Activated naive CD8-positive, alpha-beta T cell treated with anti-CD3 and anti-CD28 coated beads for 36 hours (primary cell): ENCODE measurements around the gene DYRK4. TPM values are rescaled to one million over a fixed set of nuclear protein-coding genes. Genes with fewer than 3 reads are reported as not detected.

Experiments
- DNase-seq: peaks from one replicate; pipeline ENCODE4 v3.0.0; 2021
- H3K27ac Mint-ChIP-seq: one replicate; pipeline ENCODE4 v1.8.0; 2022; ENCODE audit warnings: mild to moderate bottlenecking, moderate library complexity, mixed read lengths
- H3K27me3 Mint-ChIP-seq: one replicate; pipeline ENCODE4 v1.8.0; 2022; ENCODE audit warnings: mild to moderate bottlenecking, mixed read lengths
- H3K36me3 Mint-ChIP-seq: one replicate; pipeline ENCODE4 v1.8.0; 2021; ENCODE audit warnings: mild to moderate bottlenecking, mixed read lengths
- H3K4me1 Mint-ChIP-seq: one replicate; pipeline ENCODE4 v1.8.0; 2021; ENCODE audit warnings: mixed read lengths
- H3K4me3 Mint-ChIP-seq: one replicate; pipeline ENCODE4 v1.8.0; 2022; ENCODE audit warnings: mild to moderate bottlenecking, moderate library complexity, mixed read lengths
- H3K9me3 Mint-ChIP-seq: one replicate; pipeline ENCODE4 v1.8.0; 2022; ENCODE audit warnings: mixed read lengths
- total RNA-seq, 2 experiments: library from RNA; stranded (reverse); gene quantifications; one replicate each; pipeline ENCODE4 v1.2.3, GENCODE V29; 2021

Gene DYRK4
- total RNA-seq, 2 experiments from 2014 or later: 38.1 to 40.1 TPM

DNA sequence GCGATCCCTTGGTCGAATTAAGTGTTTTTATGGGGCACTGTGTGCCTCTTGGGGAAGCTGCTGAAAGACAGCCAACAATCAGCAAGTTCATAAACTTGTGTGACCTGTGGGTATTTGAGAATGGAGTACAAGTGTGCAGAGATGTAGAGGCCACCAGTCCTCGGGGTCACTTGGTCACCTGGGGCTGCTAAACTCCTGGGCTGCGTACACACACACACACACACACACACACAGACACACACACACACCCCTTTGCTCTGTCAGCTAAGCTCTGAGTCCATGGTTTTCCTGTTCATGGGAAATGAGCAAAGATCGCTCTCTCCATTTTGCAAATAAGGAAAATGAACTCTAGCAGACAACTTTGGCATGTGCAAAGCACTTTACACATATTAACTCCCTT is 24.5 kb downstream of the DYRK4 start:
- H3K9me3 Mint-ChIP-seq: no peaks in the 10 kb centered on the region
- H3K36me3 Mint-ChIP-seq: peaks cover 3% of the 10 kb centered on the region
- no peaks in the 10 kb centered on the region for H3K4me1 Mint-ChIP-seq
- no peak overlapping the region for H3K4me3 Mint-ChIP-seq
- DNase-seq: no peak
- no peak overlapping the region for H3K27ac Mint-ChIP-seq
- H3K27me3 Mint-ChIP-seq: peaks cover 3% of the 10 kb centered on the region

DNA sequence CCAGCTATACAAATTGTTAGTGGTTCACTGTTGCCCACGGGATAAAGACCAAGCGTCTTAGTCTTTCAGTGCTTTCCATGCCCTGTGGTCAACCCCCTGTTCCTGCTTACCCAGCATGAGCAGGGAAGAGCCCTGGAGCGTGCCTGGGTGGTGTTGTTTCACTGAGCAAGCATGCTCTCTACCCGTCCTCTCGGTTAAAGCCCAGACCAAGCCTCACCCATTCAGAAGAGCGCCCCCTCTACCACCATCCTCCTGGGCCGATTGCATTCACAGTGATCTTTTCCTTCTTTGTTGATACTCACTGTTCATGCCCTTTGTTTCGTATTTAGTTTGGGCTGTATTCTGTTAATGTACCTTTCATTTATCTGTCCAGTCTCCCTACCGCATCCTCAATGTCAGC is 25.1 kb downstream of the DYRK4 start:
- Mint-ChIP-seq H3K27ac (no peak overlapping the region), H3K9me3 (no peaks in the 10 kb centered on the region), H3K27me3 (peaks cover 3% of the 10 kb centered on the region), H3K4me1 (no peaks in the 10 kb centered on the region), H3K36me3 (peaks cover 3% of the 10 kb centered on the region), H3K4me3 (no peak overlapping the region)
- no peak for DNase-seq

DNA sequence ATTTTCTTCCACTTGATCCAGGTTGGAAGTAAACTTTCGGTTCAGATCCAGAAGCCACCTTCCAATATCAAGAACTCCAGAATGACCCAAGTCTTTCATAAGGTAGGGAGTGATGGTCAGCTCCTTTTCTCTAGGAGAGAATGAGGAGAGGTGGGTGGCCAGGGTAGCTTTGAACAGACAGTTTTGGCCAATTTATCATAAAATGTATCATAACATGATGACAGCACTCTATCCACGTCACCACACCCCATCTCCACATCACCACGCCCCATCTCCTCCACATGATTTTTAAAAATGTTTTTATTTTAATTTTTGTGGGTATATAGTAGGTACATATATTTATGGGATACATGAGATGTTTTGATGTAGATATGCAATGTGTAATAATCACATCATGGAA is 26.9 kb downstream of the DYRK4 start:
- Mint-ChIP-seq H3K4me1 (no peaks in the 10 kb centered on the region), H3K36me3 (peaks cover 3% of the 10 kb centered on the region), H3K4me3 (no peak overlapping the region), H3K27me3 (peaks cover 3% of the 10 kb centered on the region), H3K9me3 (no peaks in the 10 kb centered on the region), H3K27ac (no peak overlapping the region)
- no peak for DNase-seq

DNA sequence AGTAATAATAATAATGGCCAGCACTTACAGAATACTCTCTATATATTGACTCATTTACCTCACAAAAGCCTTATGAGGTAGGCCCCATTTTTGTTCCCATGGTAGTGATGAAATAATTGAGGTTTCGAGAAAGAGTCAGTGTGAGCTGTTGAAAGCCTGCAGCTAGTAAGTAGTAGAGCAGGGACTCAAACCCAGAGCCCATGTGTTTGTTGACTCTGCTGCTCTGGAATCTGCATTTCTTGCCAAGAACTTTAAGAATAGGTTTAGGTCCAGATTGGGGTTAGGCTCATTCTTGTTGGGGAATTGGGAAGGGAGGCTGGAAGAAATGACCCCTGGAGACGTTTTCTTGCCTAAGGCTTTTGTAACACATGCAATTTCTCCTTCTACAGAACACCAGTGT is 27.9 kb downstream of the DYRK4 start:
- Mint-ChIP-seq H3K27ac (no peak overlapping the region), H3K36me3 (peaks cover 3% of the 10 kb centered on the region), H3K4me1 (no peaks in the 10 kb centered on the region), H3K4me3 (no peak overlapping the region), H3K9me3 (no peaks in the 10 kb centered on the region), H3K27me3 (peaks cover 3% of the 10 kb centered on the region)
- DNase-seq: no peak

DNA sequence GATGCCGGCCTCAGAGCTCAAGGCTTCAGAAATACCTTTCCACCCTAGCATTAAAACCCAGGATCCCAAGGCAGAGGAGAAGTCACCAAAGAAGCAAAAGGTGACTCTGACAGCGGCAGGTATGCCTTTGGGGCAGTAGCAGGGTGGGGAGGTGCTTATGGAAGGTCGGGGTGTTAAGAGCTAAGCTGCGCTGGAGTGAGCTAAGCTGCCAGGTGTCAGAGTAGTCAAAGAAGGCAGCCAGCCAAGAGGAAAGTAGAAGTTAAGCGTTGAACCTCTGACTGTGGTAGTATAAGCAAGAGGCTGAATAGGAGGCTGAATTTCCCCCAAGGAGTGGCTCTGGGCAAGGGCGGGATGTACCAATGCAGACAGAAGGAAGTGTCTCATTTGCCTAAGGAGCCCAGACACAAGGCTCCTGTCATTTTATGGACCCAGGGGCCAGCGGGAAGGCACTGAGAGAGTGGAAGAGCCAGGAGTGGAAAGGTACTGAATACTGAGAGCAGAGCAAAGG is 29.2 kb downstream of the DYRK4 start:
- Mint-ChIP-seq H3K4me1 (no peaks in the 10 kb centered on the region), H3K27me3 (peaks cover 3% of the 10 kb centered on the region), H3K36me3 (peaks cover 3% of the 10 kb centered on the region), H3K9me3 (no peaks in the 10 kb centered on the region), H3K27ac (no peak overlapping the region), H3K4me3 (no peak overlapping the region)
- no peak for DNase-seq

DNA sequence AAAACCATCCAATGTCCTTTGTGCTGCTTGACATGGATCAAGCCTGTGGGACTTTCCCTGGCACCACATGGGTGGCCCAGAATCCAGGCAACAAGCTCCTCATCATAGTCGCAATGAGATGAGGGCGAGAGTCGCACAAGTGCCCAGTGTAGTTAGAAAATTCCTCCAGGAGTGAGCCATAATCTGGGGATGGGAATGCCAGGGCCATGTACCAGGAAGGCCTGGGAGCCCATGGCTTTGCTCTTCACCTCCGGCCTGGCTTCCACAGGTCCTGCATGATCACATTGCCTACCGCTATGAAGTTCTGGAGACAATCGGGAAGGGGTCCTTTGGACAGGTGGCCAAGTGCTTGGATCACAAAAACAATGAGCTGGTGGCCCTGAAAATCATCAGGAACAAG is 33.9 kb downstream of the DYRK4 start:
- H3K9me3 Mint-ChIP-seq: no peaks in the 10 kb centered on the region
- no peaks in the 10 kb centered on the region for H3K4me1 Mint-ChIP-seq
- no peak overlapping the region for H3K4me3 Mint-ChIP-seq
- H3K36me3 Mint-ChIP-seq: no peaks in the 10 kb centered on the region
- no peak for DNase-seq
- no peaks in the 10 kb centered on the region for H3K27me3 Mint-ChIP-seq
- H3K27ac Mint-ChIP-seq: no peak overlapping the region

DNA sequence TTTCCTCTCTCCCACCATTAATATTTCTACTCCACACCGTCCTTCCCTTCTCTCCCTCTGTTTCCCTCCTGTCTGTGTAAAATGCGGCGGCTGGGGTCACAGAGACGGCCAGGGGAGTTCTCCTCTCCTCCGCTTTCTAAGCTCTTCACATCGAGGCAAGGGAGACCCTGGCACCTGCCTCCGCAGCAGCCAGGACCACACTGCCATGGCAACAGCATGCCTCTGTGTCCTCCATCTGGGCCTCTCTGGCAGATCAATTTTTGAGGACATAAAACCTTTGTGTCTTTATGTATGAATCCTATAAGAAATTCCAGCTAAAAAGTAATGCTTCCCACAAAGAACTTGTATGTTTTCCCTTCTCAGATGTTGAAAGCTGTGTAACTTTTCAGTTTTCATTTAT is 41.4 kb downstream of the DYRK4 start:
- H3K9me3 Mint-ChIP-seq: no peaks in the 10 kb centered on the region
- H3K36me3 Mint-ChIP-seq: peaks cover 5% of the 10 kb centered on the region
- DNase-seq: no peak
- H3K27me3 Mint-ChIP-seq: peaks cover 14% of the 10 kb centered on the region
- peaks cover 14% of the 10 kb centered on the region for H3K4me1 Mint-ChIP-seq
- H3K4me3 Mint-ChIP-seq: no peak overlapping the region
- no peak overlapping the region for H3K27ac Mint-ChIP-seq

DNA sequence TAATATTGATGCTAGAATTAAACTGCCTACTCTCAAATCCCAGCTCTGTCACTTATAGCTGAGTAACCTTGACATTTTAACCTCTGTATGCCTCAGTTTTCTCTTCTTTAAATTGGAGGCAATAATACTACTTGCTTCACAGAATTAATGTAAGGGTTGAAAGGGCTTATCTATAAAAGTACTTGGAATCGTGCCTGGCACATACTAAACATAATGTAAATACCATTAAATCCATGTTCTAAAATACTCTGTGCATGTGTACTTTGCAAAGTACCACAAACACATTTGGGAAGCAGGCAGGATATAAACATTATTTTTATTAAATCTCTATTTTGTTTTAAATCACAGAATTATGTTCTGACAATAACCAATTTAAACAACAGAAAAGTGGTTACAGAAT is 41.9 kb downstream of the DYRK4 start:
- peaks cover 5% of the 10 kb centered on the region for H3K36me3 Mint-ChIP-seq
- H3K27me3 Mint-ChIP-seq: peaks cover 14% of the 10 kb centered on the region
- no peaks in the 10 kb centered on the region for H3K9me3 Mint-ChIP-seq
- no peak overlapping the region for H3K27ac Mint-ChIP-seq
- H3K4me1 Mint-ChIP-seq: peaks cover 14% of the 10 kb centered on the region
- no peak overlapping the region for H3K4me3 Mint-ChIP-seq
- no peak for DNase-seq

DNA sequence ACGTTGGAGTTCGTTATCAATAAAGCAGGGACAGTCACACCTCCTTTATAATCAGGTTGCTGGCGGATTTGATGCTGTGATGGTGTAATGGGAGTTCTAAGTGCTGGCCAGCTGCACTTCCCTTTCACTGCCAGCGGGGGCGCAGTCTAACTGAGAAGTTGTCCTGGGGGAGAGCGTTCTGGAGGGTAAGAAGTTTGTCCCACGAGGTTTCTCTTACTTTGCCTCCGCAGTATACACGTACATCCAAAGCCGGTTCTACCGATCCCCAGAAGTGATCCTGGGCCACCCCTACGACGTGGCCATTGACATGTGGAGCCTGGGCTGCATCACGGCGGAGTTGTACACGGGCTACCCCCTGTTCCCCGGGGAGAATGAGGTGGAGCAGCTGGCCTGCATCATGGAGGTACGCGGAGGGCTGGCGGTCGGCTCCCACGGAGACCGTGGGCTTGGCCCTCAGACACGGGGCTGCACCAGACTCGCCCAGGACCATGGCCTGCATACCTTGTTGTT is 42.7 kb downstream of the DYRK4 start:
- H3K4me3 Mint-ChIP-seq: peak overlapping the region; percentile 97
- peak; percentile 80 for DNase-seq
- H3K27me3 Mint-ChIP-seq: peaks cover 14% of the 10 kb centered on the region
- no peaks in the 10 kb centered on the region for H3K9me3 Mint-ChIP-seq
- H3K27ac Mint-ChIP-seq: peak overlapping the region; percentile 93
- peaks cover 14% of the 10 kb centered on the region for H3K4me1 Mint-ChIP-seq
- H3K36me3 Mint-ChIP-seq: peaks cover 5% of the 10 kb centered on the region

DNA sequence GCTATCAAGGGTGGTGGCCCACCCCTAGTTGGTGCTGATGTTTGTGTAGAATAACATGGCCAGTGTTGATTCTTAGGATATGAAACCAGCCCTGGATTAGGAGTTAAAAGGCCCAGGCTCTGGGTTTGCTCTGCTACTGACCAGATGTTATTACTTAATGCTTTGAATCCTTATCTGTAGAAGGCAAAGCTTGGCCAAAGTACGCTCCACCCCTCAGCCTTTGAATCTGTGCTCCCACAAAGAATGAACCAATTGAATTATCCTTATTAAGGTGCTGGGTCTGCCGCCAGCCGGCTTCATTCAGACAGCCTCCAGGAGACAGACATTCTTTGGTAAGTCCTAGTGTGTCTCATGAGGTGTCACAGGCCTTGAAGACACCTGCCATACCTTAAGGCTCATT is 45.0 kb downstream of the DYRK4 start:
- H3K27me3 Mint-ChIP-seq: peaks cover 14% of the 10 kb centered on the region
- H3K9me3 Mint-ChIP-seq: no peaks in the 10 kb centered on the region
- DNase-seq: no peak
- H3K36me3 Mint-ChIP-seq: peaks cover 5% of the 10 kb centered on the region
- no peak overlapping the region for H3K27ac Mint-ChIP-seq
- H3K4me1 Mint-ChIP-seq: peaks cover 14% of the 10 kb centered on the region
- no peak overlapping the region for H3K4me3 Mint-ChIP-seq

DNA sequence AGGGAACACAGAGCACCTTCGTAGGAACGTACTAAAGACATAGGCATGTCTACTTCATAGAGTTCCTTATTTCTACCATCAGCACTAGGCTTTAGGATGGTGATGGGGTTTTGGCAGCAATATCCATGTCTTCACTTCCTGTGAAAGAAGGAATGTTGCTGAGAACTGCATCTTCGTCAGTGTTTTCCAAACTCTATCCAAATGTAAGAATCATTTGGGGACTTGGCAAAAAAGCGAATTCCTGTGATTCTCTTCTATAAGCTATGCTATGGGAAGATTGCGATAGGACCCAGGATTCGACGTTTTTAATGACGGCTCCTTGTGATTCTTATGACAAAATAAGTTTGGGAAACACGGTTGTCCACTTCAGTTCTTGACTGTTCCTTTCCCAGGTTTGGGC is 47.1 kb downstream of the DYRK4 start:
- Mint-ChIP-seq H3K9me3 (no peaks in the 10 kb centered on the region), H3K4me3 (no peak overlapping the region), H3K4me1 (peaks cover 14% of the 10 kb centered on the region), H3K27me3 (no peaks in the 10 kb centered on the region), H3K27ac (no peak overlapping the region), H3K36me3 (peaks cover 7% of the 10 kb centered on the region)
- DNase-seq: no peak

DNA sequence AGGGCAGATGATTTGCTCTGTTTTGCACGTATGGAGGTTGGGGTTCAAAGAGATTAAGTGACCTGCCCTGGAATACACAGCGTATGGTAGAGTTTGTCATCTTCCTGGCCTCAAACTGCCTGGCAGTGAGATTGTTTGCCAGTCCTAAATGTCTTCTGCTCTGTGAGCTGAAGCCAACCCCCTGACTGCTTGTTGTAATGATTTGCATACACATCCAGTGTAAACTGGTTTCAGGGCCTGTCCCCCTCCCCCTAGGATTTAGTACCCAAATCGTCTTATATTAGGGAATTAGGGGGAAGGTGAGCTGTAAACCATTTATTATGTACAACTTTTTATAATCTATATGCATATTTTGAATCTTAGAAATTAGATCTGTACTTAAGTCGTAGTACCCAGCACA is 48.5 kb downstream of the DYRK4 start:
- no peak overlapping the region for H3K27ac Mint-ChIP-seq
- peaks cover 2% of the 10 kb centered on the region for H3K36me3 Mint-ChIP-seq
- H3K4me3 Mint-ChIP-seq: no peak overlapping the region
- peaks cover 14% of the 10 kb centered on the region for H3K4me1 Mint-ChIP-seq
- no peak for DNase-seq
- no peaks in the 10 kb centered on the region for H3K27me3 Mint-ChIP-seq
- H3K9me3 Mint-ChIP-seq: no peaks in the 10 kb centered on the region

DNA sequence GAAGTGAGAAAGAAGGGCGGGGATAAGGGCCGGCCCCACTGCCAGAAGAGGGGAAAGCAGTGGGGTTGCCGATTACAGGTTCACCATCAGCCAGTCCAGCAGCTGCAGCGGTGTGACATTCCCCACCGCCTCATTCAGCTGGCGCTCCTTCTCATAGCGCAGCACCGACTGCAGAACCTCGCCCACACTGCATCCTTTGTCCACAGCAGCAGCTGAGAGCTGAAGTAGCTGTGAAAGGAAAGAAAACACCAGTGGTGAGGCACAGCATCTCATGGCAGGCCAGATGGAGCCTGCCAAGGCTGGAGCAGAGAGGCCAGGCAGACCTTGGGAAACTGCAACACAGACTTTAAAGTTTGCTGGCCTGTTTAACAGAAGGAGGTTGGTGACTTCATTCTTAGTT is 53.7 kb downstream of the DYRK4 start:
- Mint-ChIP-seq H3K27me3 (no peaks in the 10 kb centered on the region), H3K4me1 (no peaks in the 10 kb centered on the region), H3K27ac (no peak overlapping the region), H3K9me3 (no peaks in the 10 kb centered on the region), H3K36me3 (peaks cover 2% of the 10 kb centered on the region), H3K4me3 (no peak overlapping the region)
- no peak for DNase-seq

DNA sequence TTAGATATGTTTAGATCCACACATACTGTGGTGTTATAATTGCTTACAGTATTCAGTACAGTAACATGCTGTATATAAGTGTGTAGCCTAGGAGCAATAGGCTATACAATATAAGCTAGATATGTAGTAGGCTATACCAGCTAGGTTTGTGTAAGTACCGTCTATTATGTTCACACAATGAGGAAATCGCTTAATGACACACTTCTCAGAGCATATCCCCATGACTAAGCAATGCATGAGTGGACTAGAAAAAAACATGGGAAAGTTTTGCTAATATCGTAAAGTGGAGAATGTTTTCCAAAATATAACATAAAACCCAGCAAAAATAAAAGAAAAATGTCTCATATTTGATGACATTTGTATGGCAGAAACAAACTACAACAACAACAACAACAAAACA is 59.5 kb downstream of the DYRK4 start:
- no peak for DNase-seq
- no peaks in the 10 kb centered on the region for H3K9me3 Mint-ChIP-seq
- no peak overlapping the region for H3K27ac Mint-ChIP-seq
- no peak overlapping the region for H3K4me3 Mint-ChIP-seq
- peaks cover 4% of the 10 kb centered on the region for H3K27me3 Mint-ChIP-seq
- H3K36me3 Mint-ChIP-seq: no peaks in the 10 kb centered on the region
- no peaks in the 10 kb centered on the region for H3K4me1 Mint-ChIP-seq

DNA sequence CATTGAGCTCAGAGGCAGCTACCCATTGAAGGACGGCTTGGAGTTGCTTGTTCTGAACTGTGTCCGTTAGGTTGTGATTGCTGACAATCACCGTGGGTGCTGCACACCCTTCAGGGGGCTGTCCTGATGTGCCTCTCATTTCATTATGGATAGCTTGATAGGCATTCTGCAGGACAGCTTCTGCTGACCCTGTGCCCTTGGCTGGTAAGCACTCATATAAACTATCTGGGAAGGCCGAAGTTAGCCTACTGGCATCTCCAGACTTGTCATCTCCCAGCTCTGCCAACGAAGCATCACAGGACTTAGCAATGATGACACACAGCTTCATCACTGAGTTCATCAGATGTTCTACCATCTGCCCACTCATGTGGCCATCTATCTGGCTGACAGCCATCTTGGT is 64.5 kb downstream of the DYRK4 start:
- Mint-ChIP-seq H3K27ac (no peak overlapping the region), H3K36me3 (no peaks in the 10 kb centered on the region), H3K9me3 (no peaks in the 10 kb centered on the region), H3K27me3 (peaks cover 4% of the 10 kb centered on the region), H3K4me1 (no peaks in the 10 kb centered on the region), H3K4me3 (no peak overlapping the region)
- DNase-seq: no peak

DNA sequence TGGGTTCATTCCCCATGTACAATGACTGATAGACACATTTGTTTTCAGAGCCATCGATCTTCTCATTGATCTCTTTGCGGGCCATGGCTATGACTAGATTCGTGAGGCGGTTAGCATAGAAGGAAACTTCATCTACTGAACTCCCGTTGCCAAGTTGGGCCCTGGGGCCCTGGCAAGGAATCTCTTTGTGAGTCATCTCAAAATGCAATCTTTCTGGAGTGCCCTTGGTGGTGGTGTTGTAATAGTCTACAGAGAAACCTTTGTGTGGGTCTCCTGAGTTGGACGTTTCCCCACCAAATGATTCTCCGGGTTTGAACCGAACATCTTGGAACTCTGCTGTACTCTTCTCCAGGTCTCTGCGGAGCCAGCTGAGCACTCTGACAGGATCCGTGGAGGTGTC is 66.4 kb downstream of the DYRK4 start:
- Mint-ChIP-seq H3K27ac (no peak overlapping the region), H3K9me3 (no peaks in the 10 kb centered on the region), H3K27me3 (no peaks in the 10 kb centered on the region), H3K4me3 (no peak overlapping the region), H3K4me1 (no peaks in the 10 kb centered on the region), H3K36me3 (no peaks in the 10 kb centered on the region)
- DNase-seq: no peak

DNA sequence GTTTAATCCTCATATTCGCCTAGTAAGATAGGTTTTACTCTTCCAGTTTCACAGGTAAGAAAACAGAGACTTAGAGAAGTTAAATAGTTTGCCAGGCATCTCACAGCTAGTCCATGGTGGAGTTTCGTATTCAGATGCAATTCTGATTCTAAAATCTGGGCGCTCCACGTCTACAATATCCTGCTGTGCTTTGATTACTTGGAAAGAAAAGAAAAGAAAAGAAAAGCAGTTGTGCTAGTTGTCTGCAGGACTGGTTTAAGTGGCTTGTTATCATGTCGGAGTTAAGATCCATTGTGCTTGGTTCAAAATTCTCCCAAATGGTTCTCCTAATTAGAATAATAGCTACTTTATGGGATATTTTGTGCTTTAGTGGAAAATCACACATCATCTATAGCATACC is 68.3 kb downstream of the DYRK4 start:
- Mint-ChIP-seq H3K36me3 (no peaks in the 10 kb centered on the region), H3K4me3 (no peak overlapping the region), H3K27me3 (no peaks in the 10 kb centered on the region), H3K4me1 (no peaks in the 10 kb centered on the region), H3K9me3 (no peaks in the 10 kb centered on the region), H3K27ac (no peak overlapping the region)
- no peak for DNase-seq
